ENCODE data around the gene TBL1Y. TPM values are rescaled to one million over a fixed set of nuclear protein-coding genes. Genes with fewer than 3 reads are reported as not detected.

TBL1Y gene
- total and polyA plus RNA-seq, 10 of the 15 experiments (the other 5 are each of a cell fraction or from before 2014, with no cell fraction given), result not detected

DNA sequence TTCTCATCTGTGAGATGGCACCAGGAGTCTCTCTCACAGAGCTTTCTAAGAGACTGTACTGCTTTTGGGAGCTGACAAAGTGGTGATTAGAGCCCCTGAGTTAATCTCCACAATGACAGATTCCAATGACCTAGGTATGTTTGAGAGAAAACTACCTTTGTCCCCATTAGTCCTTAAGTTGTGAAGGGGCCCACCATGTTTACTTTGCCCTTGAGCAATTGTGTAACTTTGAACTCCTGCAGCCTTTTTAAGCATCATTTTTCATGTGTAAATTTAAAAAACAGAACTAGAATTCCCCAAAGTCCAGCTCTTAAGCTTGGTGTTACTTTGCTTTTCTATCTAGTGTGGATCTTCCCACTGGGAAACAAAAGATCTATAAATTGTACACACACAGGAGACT lies 2.9 kb downstream of the TBL1Y start:
- Histone ChIP-seq H2AFZ (ENCODE audit: control insufficient read depth, low read depth, low read length) (no peak overlapping the region), H3K36me3 (ENCODE audit: control insufficient read depth in 2 of 2, insufficient read depth in 2 of 2, low read length in 1 of 2) (no peaks in the 10 kb centered on the region), H3K27ac (ENCODE audit: control insufficient read depth, insufficient read depth) (no peak overlapping the region), H3K4me1 (ENCODE audit: control insufficient read depth, insufficient read depth, low read length) (no peaks in the 10 kb centered on the region), H3K4me3 (no peak overlapping the region), H3K9ac (ENCODE audit: control insufficient read depth, insufficient read depth, low read length) (no peak overlapping the region), H4K20me1 (ENCODE audit: control insufficient read depth, insufficient read depth) (no peaks in the 10 kb centered on the region), H3K4me2 (ENCODE audit: control insufficient read depth, insufficient read depth) (no peak overlapping the region), H3K9me3 (replicated peaks; ENCODE audit: control insufficient read depth, insufficient read depth, low read length) (no peaks in the 10 kb centered on the region), H3K27me3 (replicated peaks in 1 of 2; ENCODE audit: control insufficient read depth in 2 of 2, insufficient read depth in 2 of 2, low read length in 1 of 2) (no peaks in the 10 kb centered on the region), H3K79me2 (ENCODE audit: control insufficient read depth, insufficient read depth, low read length) (no peaks in the 10 kb centered on the region)
- RAD21 ChIA-PET (ENCODE audit: unreplicated experiment), result no interaction called here
- SMC1A ChIA-PET (ENCODE audit: uncharacterized antibody, unreplicated experiment), result no interaction called here
- no peak for FAIRE-seq
- POLR2A ChIA-PET, result no interaction called here
- in situ Hi-C loops (cut with MboI) (no loop called here), intact Hi-C loops (cut with micrococcal nuclease; ENCODE audit: unreplicated experiment) (no loop called here)
- ATAC-seq, result no peak
- CTCF ChIA-PET, result no interaction called here
- no TSS peak for BruUV-seq (replicated peaks)
- DNase-seq (ENCODE audit: low read depth, low spot score), result no peak
- TF ChIP-seq EGR1 (IDR thresholded peaks at IDR 0.05; ENCODE audit: borderline replicate concordance in 1 of 2, low read depth in 2 of 2, low read length in 2 of 2) (no peak), CHD4 (IDR thresholded peaks at IDR 0.05) (no peak), POU2F2 (IDR thresholded peaks at IDR 0.05; ENCODE audit: borderline replicate concordance, low read depth, low read length) (no peak), PML (IDR thresholded peaks at IDR 0.05; ENCODE audit: low read length) (no peak), EZH2 (IDR thresholded peaks at IDR 0.05; ENCODE audit: borderline replicate concordance, control insufficient read depth, low read depth, low read length) (no peak), SMC3 (IDR thresholded peaks at IDR 0.05; ENCODE audit: borderline replicate concordance, low read length) (no peak), GATAD2B (conservative IDR thresholded peaks at IDR 0.05; ENCODE audit: low read depth) (no peak), DPF2 (IDR thresholded peaks at IDR 0.05) (no peak), NRF1 (conservative IDR thresholded peaks at IDR 0.05; ENCODE audit: low read depth, low read length) (no peak), SIN3A (IDR thresholded peaks at IDR 0.05; ENCODE audit: low read depth, low read length) (no peak), MYB (IDR thresholded peaks at IDR 0.05; ENCODE audit: borderline replicate concordance, low read depth, low read length) (no peak), WRNIP1 (IDR thresholded peaks at IDR 0.05; ENCODE audit: borderline replicate concordance, low read depth, low read length) (no peak), MYC (IDR thresholded peaks at IDR 0.05; ENCODE audit: insufficient read depth, insufficient read length, insufficient replicate concordance, low read length, severe bottlenecking) (no peak), ZNF384 (IDR thresholded peaks at IDR 0.05; ENCODE audit: borderline replicate concordance, low read depth, low read length) (no peak)
- TF ChIP-seq, protein P1, sequence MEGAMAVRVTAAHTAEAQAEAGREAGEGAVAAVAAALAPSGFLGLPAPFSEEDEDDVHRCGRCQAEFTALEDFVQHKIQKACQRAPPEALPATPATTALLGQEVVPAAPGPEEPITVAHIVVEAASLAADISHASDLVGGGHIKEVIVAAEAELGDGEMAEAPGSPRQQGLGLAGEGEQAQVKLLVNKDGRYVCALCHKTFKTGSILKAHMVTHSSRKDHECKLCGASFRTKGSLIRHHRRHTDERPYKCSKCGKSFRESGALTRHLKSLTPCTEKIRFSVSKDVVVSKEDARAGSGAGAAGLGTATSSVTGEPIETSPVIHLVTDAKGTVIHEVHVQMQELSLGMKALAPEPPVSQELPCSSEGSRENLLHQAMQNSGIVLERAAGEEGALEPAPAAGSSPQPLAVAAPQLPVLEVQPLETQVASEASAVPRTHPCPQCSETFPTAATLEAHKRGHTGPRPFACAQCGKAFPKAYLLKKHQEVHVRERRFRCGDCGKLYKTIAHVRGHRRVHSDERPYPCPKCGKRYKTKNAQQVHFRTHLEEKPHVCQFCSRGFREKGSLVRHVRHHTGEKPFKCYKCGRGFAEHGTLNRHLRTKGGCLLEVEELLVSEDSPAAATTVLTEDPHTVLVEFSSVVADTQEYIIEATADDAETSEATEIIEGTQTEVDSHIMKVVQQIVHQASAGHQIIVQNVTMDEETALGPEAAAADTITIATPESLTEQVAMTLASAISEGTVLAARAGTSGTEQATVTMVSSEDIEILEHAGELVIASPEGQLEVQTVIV (IDR thresholded peaks at IDR 0.05; ENCODE audit: borderline replicate concordance, partially characterized antibody), result no peak
- TF ChIP-seq, protein P2, sequence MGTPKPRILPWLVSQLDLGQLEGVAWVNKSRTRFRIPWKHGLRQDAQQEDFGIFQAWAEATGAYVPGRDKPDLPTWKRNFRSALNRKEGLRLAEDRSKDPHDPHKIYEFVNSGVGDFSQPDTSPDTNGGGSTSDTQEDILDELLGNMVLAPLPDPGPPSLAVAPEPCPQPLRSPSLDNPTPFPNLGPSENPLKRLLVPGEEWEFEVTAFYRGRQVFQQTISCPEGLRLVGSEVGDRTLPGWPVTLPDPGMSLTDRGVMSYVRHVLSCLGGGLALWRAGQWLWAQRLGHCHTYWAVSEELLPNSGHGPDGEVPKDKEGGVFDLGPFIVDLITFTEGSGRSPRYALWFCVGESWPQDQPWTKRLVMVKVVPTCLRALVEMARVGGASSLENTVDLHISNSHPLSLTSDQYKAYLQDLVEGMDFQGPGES (IDR thresholded peaks at IDR 0.05), result no peak
- TF ChIP-seq, protein P3, sequence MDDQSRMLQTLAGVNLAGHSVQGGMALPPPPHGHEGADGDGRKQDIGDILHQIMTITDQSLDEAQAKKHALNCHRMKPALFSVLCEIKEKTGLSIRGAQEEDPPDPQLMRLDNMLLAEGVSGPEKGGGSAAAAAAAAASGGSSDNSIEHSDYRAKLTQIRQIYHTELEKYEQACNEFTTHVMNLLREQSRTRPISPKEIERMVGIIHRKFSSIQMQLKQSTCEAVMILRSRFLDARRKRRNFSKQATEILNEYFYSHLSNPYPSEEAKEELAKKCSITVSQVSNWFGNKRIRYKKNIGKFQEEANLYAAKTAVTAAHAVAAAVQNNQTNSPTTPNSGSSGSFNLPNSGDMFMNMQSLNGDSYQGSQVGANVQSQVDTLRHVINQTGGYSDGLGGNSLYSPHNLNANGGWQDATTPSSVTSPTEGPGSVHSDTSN (IDR thresholded peaks at IDR 0.05; ENCODE audit: insufficient replicate concordance, low read depth, low read length), result no peak

All from GM12878 (cell line).